ENCODE data around the gene CTDSPL.

CTDSPL gene

GRCh38 chr3:37992271-37993066 is 130.8 kb downstream of the CTDSPL start:
- Mint-ChIP-seq H3K27me3 (no peaks in the 10 kb centered on the region), H3K27ac (peak overlapping the region; percentile 46), H3K36me3 (ENCODE audit: low read depth) (peaks cover 11% of the 10 kb centered on the region), H3K9me3 (no peaks in the 10 kb centered on the region), H3K4me1 (ENCODE audit: low read depth) (peaks cover 39% of the 10 kb centered on the region), H3K4me3 (peak overlapping the region; percentile 7)

GRCh38 chr3:37993067-37993455 is 131.4 kb downstream of the CTDSPL start:
- no peaks in the 10 kb centered on the region for H3K9me3 Mint-ChIP-seq
- H3K4me3 Mint-ChIP-seq: peak overlapping the region; percentile 89
- H3K36me3 Mint-ChIP-seq (ENCODE audit: low read depth): peaks cover 11% of the 10 kb centered on the region
- H3K4me1 Mint-ChIP-seq (ENCODE audit: low read depth): peaks cover 42% of the 10 kb centered on the region
- peak overlapping the region; percentile 46 for H3K27ac Mint-ChIP-seq
- H3K27me3 Mint-ChIP-seq: no peaks in the 10 kb centered on the region

- H3K27me3 Mint-ChIP-seq: no peaks in the 10 kb centered on the region
- H3K36me3 Mint-ChIP-seq (ENCODE audit: low read depth): peaks cover 11% of the 10 kb centered on the region
- H3K4me1 Mint-ChIP-seq (ENCODE audit: low read depth): peaks cover 46% of the 10 kb centered on the region
These were observed 131.8 kb downstream of the CTDSPL start for GRCh38 chr3:37993460-37993819.

GRCh38 chr3:37993820-37994638 is 132.3 kb downstream of the CTDSPL start:
- Mint-ChIP-seq H3K27ac (peak overlapping the region; percentile 91), H3K4me3 (peak overlapping the region; percentile 89), H3K9me3 (no peaks in the 10 kb centered on the region), H3K36me3 (ENCODE audit: low read depth) (peaks cover 11% of the 10 kb centered on the region), H3K27me3 (no peaks in the 10 kb centered on the region), H3K4me1 (ENCODE audit: low read depth) (peaks cover 51% of the 10 kb centered on the region)

More at GRCh38 chr3:37993460-37993819, 131.8 kb downstream of the CTDSPL start:
- Mint-ChIP-seq H3K4me3 (peak overlapping the region; percentile 89), H3K27ac (peak overlapping the region; percentile 91), H3K9me3 (no peaks in the 10 kb centered on the region)

GRCh38 chr3:37994639-37994972 is 132.9 kb downstream of the CTDSPL start:
- Mint-ChIP-seq H3K27me3 (no peaks in the 10 kb centered on the region), H3K36me3 (ENCODE audit: low read depth) (peaks cover 14% of the 10 kb centered on the region), H3K4me3 (peak overlapping the region; percentile 89), H3K4me1 (ENCODE audit: low read depth) (peaks cover 56% of the 10 kb centered on the region), H3K9me3 (no peaks in the 10 kb centered on the region), H3K27ac (peak overlapping the region; percentile 91)

GRCh38 chr3:37995652-37996641 is 134.3 kb downstream of the CTDSPL start:
- Mint-ChIP-seq H3K27me3 (no peaks in the 10 kb centered on the region), H3K36me3 (ENCODE audit: low read depth) (peaks cover 17% of the 10 kb centered on the region), H3K27ac (peak overlapping the region; percentile 91), H3K9me3 (no peaks in the 10 kb centered on the region), H3K4me3 (peak overlapping the region; percentile 89), H3K4me1 (ENCODE audit: low read depth) (peaks cover 58% of the 10 kb centered on the region)

- Mint-ChIP-seq H3K9me3 (no peaks in the 10 kb centered on the region), H3K36me3 (ENCODE audit: low read depth) (peaks cover 17% of the 10 kb centered on the region), H3K27ac (peak overlapping the region; percentile 62), H3K27me3 (no peaks in the 10 kb centered on the region), H3K4me1 (ENCODE audit: low read depth) (peaks cover 58% of the 10 kb centered on the region), H3K4me3 (no peak overlapping the region)
These were observed 135.2 kb downstream of the CTDSPL start for GRCh38 chr3:37996785-37997301.

- peaks cover 58% of the 10 kb centered on the region for H3K4me1 Mint-ChIP-seq (ENCODE audit: low read depth)
- peaks cover 17% of the 10 kb centered on the region for H3K36me3 Mint-ChIP-seq (ENCODE audit: low read depth)
- H3K4me3 Mint-ChIP-seq: no peak overlapping the region
- H3K27ac Mint-ChIP-seq: no peak overlapping the region
- H3K9me3 Mint-ChIP-seq: no peaks in the 10 kb centered on the region
- no peaks in the 10 kb centered on the region for H3K27me3 Mint-ChIP-seq
These were observed 135.7 kb downstream of the CTDSPL start for GRCh38 chr3:37997342-37997741.

- peaks cover 17% of the 10 kb centered on the region for H3K36me3 Mint-ChIP-seq (ENCODE audit: low read depth)
- peaks cover 58% of the 10 kb centered on the region for H3K4me1 Mint-ChIP-seq (ENCODE audit: low read depth)
- H3K4me3 Mint-ChIP-seq: peak overlapping the region; percentile 78
- H3K27me3 Mint-ChIP-seq: no peaks in the 10 kb centered on the region
- H3K27ac Mint-ChIP-seq: peak overlapping the region; percentile 94
- H3K9me3 Mint-ChIP-seq: no peaks in the 10 kb centered on the region
These were observed 136.2 kb downstream of the CTDSPL start for GRCh38 chr3:37997791-37998370.

- Mint-ChIP-seq H3K9me3 (no peaks in the 10 kb centered on the region), H3K4me1 (ENCODE audit: low read depth) (peaks cover 51% of the 10 kb centered on the region), H3K4me3 (peak overlapping the region; percentile 47), H3K27me3 (no peaks in the 10 kb centered on the region), H3K27ac (peak overlapping the region; percentile 53), H3K36me3 (ENCODE audit: low read depth) (peaks cover 24% of the 10 kb centered on the region)
These were observed 138.2 kb downstream of the CTDSPL start for GRCh38 chr3:37999836-38000235.

- Mint-ChIP-seq H3K4me1 (ENCODE audit: low read depth) (peaks cover 46% of the 10 kb centered on the region), H3K4me3 (no peak overlapping the region), H3K27me3 (no peaks in the 10 kb centered on the region), H3K9me3 (no peaks in the 10 kb centered on the region), H3K36me3 (ENCODE audit: low read depth) (peaks cover 26% of the 10 kb centered on the region), H3K27ac (no peak overlapping the region)
These were observed 138.7 kb downstream of the CTDSPL start for GRCh38 chr3:38000242-38000916.

GRCh38 chr3:38000965-38001455 is 139.3 kb downstream of the CTDSPL start:
- Mint-ChIP-seq H3K27me3 (no peaks in the 10 kb centered on the region), H3K27ac (no peak overlapping the region), H3K36me3 (ENCODE audit: low read depth) (peaks cover 26% of the 10 kb centered on the region), H3K9me3 (no peaks in the 10 kb centered on the region), H3K4me3 (no peak overlapping the region), H3K4me1 (ENCODE audit: low read depth) (peaks cover 40% of the 10 kb centered on the region)

- Mint-ChIP-seq H3K4me1 (ENCODE audit: low read depth) (peaks cover 34% of the 10 kb centered on the region), H3K27ac (no peak overlapping the region), H3K4me3 (no peak overlapping the region), H3K36me3 (ENCODE audit: low read depth) (peaks cover 20% of the 10 kb centered on the region), H3K9me3 (no peaks in the 10 kb centered on the region), H3K27me3 (no peaks in the 10 kb centered on the region)
These were observed 139.9 kb downstream of the CTDSPL start for GRCh38 chr3:38001456-38002081.
